OCI-LY1 (cell line): Measurements from ENCODE around the gene STAM.

Experiments used
- H2AFZ ChIP-seq: fragments of 200-600 bp; sonication (generic), shearing (Covaris generic); 2 replicates; pipeline ENCODE4 v1.6.0; 2014; ENCODE audit warnings: antibody characterized with exemption, mild to moderate bottlenecking, low read length
- H3F3A ChIP-seq: fragments of 200-600 bp; sonication (generic), shearing (Covaris generic); 2 replicates; pipeline ENCODE4 v1.6.0; 2014; ENCODE audit warnings: mild to moderate bottlenecking, antibody characterized with exemption, low read length, moderate library complexity; ENCODE audit not compliant: insufficient read depth
- H3K27ac ChIP-seq: fragments of 200-600 bp; sonication (generic); 2 replicates; pipeline ENCODE4 v1.5.1; 2014; ENCODE audit warnings: low read length, mixed run types, mild to moderate bottlenecking, low read depth; ENCODE audit not compliant: poor library complexity, severe bottlenecking
- H3K27me3 ChIP-seq: fragments of 200-600 bp; sonication (generic); 2 replicates; pipeline ENCODE4 v1.6.0; 2014; ENCODE audit warnings: antibody characterized with exemption, mild to moderate bottlenecking, low read length, moderate library complexity; ENCODE audit not compliant: insufficient read depth
- H3K36me3 ChIP-seq: fragments of 200-600 bp; sonication (generic); 2 replicates; pipeline ENCODE4 v1.6.1; 2014; ENCODE audit warnings: mild to moderate bottlenecking, antibody characterized with exemption, low read length, moderate library complexity, mixed read lengths; ENCODE audit not compliant: insufficient read depth
- H3K4me1 ChIP-seq: fragments of 200-600 bp; sonication (generic); 2 replicates; pipeline ENCODE4 v1.5.1; 2014; ENCODE audit warnings: mild to moderate bottlenecking, low read length, moderate library complexity; ENCODE audit not compliant: insufficient read depth, severe bottlenecking
- H3K4me2 ChIP-seq: fragments of 200-600 bp; sonication (generic), shearing (Covaris generic); 2 replicates; pipeline ENCODE4 v1.6.1; 2014; ENCODE audit warnings: low read length
- H3K4me3 ChIP-seq: fragments of 200-600 bp; sonication (generic); 2 replicates; pipeline ENCODE4 v1.5.1; 2014; ENCODE audit warnings: low read length, low read depth, mild to moderate bottlenecking, mixed read lengths; ENCODE audit not compliant: poor library complexity, severe bottlenecking
- H3K79me2 ChIP-seq: fragments of 200-600 bp; shearing (Covaris generic); 2 replicates; pipeline ENCODE4 v1.6.1; 2016; ENCODE audit warnings: mixed run types, low read length, mixed read lengths; ENCODE audit not compliant: insufficient read depth
- H3K9ac ChIP-seq: fragments of 200-600 bp; sonication (generic), shearing (Covaris generic); 2 replicates; pipeline ENCODE4 v1.6.1; 2014; ENCODE audit warnings: mild to moderate bottlenecking, low read length, mixed read lengths
- H3K9me2 ChIP-seq: fragments of 200-600 bp; sonication (generic), shearing (Covaris generic); 2 replicates; pipeline ENCODE4 v1.6.1; 2014; ENCODE audit warnings: low read depth, mild to moderate bottlenecking, low read length, mixed read lengths
- H3K9me3 ChIP-seq: fragments of 200-600 bp; shearing (Covaris generic); 2 replicates; pipeline ENCODE4 v1.6.1; 2014; ENCODE audit warnings: low read length, mixed read lengths
- H4K20me1 ChIP-seq: fragments of 200-600 bp; sonication (generic), shearing (Covaris generic); 2 replicates; pipeline ENCODE4 v1.6.0; 2016; ENCODE audit warnings: mild to moderate bottlenecking, low read length; ENCODE audit not compliant: insufficient read depth
- EZH2 ChIP-seq: fragments of 200-600 bp; sonication (generic), shearing (Covaris generic); IDR thresholded peaks from 2 replicates; pipeline ENCODE4 v1.8.0; 2017; ENCODE audit warnings: borderline replicate concordance, mixed run types, mild to moderate bottlenecking, antibody characterized with exemption, low read length, moderate library complexity, mixed read lengths
- TF ChIP-seq, protein P1 (sequence below): fragments of 200-600 bp; sonication (generic), shearing (Covaris generic); IDR thresholded peaks from 2 replicates; pipeline ENCODE4 v1.5.1; 2017; ENCODE audit warnings: mild to moderate bottlenecking, antibody characterized with exemption, low read length, moderate library complexity, mixed read lengths

Gene STAM

GRCh38 chr10:17740668-17741067 is 96.7 kb downstream of the STAM start:
- Histone ChIP-seq H3K9ac (no peak overlapping the region), H3F3A (no peaks in the 10 kb centered on the region), H3K4me1 (no peaks in the 10 kb centered on the region)

DNA sequence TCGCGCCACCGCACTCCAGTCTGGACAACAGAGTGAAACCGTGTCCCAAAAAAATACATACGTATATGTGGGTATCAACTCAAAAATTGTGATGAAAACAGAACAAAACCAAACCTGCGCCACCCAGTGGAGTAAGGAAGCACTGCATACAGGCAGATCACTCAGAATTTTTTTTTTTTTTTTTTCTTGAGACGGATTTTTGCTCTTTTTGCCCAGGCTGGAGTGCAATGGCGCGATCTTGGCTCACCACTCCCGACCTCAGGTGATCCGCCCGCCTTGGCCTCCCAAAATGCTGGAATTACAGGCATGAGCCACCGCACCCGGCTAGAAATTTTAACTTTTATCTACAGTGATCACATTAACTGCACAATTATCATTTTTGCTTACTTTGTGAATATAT is 99.0 kb downstream of the STAM start:
- Histone ChIP-seq H4K20me1 (no peaks in the 10 kb centered on the region), H3K4me2 (peak overlapping the region; percentile 43; the same call in 1 of the 2 replicates), H3K9ac (no peak overlapping the region), H3K4me1 (no peaks in the 10 kb centered on the region), H3F3A (no peaks in the 10 kb centered on the region), H3K4me3 (peak overlapping the region; percentile 39), H3K79me2 (no peaks in the 10 kb centered on the region), H3K36me3 (no peaks in the 10 kb centered on the region), H3K9me3 (no peaks in the 10 kb centered on the region), H2AFZ (no peak overlapping the region), H3K27ac (no peak overlapping the region), H3K9me2 (no peaks in the 10 kb centered on the region), H3K27me3 (no peaks in the 10 kb centered on the region)
- TF ChIP-seq, protein P1, sequence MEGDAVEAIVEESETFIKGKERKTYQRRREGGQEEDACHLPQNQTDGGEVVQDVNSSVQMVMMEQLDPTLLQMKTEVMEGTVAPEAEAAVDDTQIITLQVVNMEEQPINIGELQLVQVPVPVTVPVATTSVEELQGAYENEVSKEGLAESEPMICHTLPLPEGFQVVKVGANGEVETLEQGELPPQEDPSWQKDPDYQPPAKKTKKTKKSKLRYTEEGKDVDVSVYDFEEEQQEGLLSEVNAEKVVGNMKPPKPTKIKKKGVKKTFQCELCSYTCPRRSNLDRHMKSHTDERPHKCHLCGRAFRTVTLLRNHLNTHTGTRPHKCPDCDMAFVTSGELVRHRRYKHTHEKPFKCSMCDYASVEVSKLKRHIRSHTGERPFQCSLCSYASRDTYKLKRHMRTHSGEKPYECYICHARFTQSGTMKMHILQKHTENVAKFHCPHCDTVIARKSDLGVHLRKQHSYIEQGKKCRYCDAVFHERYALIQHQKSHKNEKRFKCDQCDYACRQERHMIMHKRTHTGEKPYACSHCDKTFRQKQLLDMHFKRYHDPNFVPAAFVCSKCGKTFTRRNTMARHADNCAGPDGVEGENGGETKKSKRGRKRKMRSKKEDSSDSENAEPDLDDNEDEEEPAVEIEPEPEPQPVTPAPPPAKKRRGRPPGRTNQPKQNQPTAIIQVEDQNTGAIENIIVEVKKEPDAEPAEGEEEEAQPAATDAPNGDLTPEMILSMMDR, result peak; percentile 76
- no peak for TF ChIP-seq EZH2

More at GRCh38 chr10:17740668-17741067, 96.7 kb downstream of the STAM start:
- no peaks in the 10 kb centered on the region for H3K36me3 ChIP-seq
- H4K20me1 ChIP-seq, result no peaks in the 10 kb centered on the region
- no peaks in the 10 kb centered on the region for H3K9me2 ChIP-seq
- H3K4me2 ChIP-seq, result no peak overlapping the region
- no peaks in the 10 kb centered on the region for H3K27me3 ChIP-seq
- H3K4me3 ChIP-seq, result no peak overlapping the region
- no peak overlapping the region for H2AFZ ChIP-seq
- no peaks in the 10 kb centered on the region for H3K79me2 ChIP-seq
- no peaks in the 10 kb centered on the region for H3K9me3 ChIP-seq
- H3K27ac ChIP-seq, result no peak overlapping the region
- TF ChIP-seq, protein P1, result no peak
- no peak for TF ChIP-seq EZH2

DNA sequence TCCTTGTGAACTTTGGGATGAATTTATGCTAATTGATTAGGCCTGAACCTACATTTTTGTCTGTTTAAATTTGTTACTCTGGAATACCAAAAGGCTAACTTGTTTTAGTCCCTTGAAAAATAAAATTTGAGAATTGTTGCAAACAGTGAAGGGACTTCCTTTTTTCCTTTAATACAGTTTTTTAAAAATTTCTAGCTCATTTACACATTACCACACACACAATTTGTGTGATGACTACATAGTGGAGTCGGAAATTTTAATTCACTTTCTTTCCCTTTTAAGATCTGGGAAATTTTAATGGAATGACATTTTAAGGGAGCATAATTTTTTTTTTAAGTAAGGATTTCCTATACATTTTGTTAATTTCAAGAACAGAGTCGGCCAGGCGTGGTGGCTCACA is 99.5 kb downstream of the STAM start:
- H2AFZ ChIP-seq, result no peak overlapping the region
- no peaks in the 10 kb centered on the region for H3F3A ChIP-seq
- H3K4me3 ChIP-seq, result no peak overlapping the region
- no peaks in the 10 kb centered on the region for H3K27me3 ChIP-seq
- no peak overlapping the region for H3K4me2 ChIP-seq
- H3K36me3 ChIP-seq, result no peaks in the 10 kb centered on the region
- H3K9ac ChIP-seq, result no peak overlapping the region
- no peaks in the 10 kb centered on the region for H3K9me3 ChIP-seq
- TF ChIP-seq, protein P1, result no peak
- no peak for TF ChIP-seq EZH2
- H3K27ac ChIP-seq, result no peak overlapping the region
- no peaks in the 10 kb centered on the region for H4K20me1 ChIP-seq
- H3K9me2 ChIP-seq, result no peaks in the 10 kb centered on the region
- no peaks in the 10 kb centered on the region for H3K79me2 ChIP-seq
- no peaks in the 10 kb centered on the region for H3K4me1 ChIP-seq
